Stimulated activated CD4-positive, alpha-beta T cell treated with anti-CD3 and anti-CD28 coated beads, Interleukin-1b, Interleukin-23, amount 100 ng/mL, for 1 hour (primary cell): ENCODE results near the gene SOCS2.

Experiments used
- DNase-seq, 2 donors: peaks; one replicate each; pipeline ENCODE4 v3.0.0-alpha.2; 2020; ENCODE audit warnings: low read depth in 2 of 2

Gene SOCS2

GRCh38 chr12:93567174-93567573 lies 5.3 kb upstream of the SOCS2 start:
- no peak for DNase-seq

- no peak for DNase-seq
Observed at GRCh38 chr12:93568091-93568490, 4.4 kb upstream of the SOCS2 start.

GRCh38 chr12:93569301-93569655 lies 3.2 kb upstream of the SOCS2 start:
- DNase-seq, result no peak

- peak; percentile 36 to 57 for DNase-seq
Observed at GRCh38 chr12:93569656-93570551, 2.6 kb upstream of the SOCS2 start.

- peak; percentile 56 to 80 for DNase-seq
Observed at GRCh38 chr12:93570552-93571364, 1.7 kb upstream of the SOCS2 start.

GRCh38 chr12:93571365-93571924 lies 1.0 kb upstream of the SOCS2 start:
- DNase-seq, result peak in 1 of 2 donors; percentile 38

GRCh38 chr12:93572712-93573551 lies 457 bp downstream of the SOCS2 start:
- no peak for DNase-seq

- DNase-seq, result no peak
Observed at GRCh38 chr12:93573552-93574223, 1.2 kb downstream of the SOCS2 start.

GRCh38 chr12:93577222-93577621 lies 4.7 kb downstream of the SOCS2 start:
- DNase-seq, result no peak

GRCh38 chr12:93578221-93578620 lies 5.7 kb downstream of the SOCS2 start:
- DNase-seq, result no peak

GRCh38 chr12:93580682-93581081 lies 8.2 kb downstream of the SOCS2 start:
- DNase-seq, result no peak

GRCh38 chr12:93581370-93581769 lies 8.9 kb downstream of the SOCS2 start:
- DNase-seq, result no peak

GRCh38 chr12:93582351-93582750 lies 9.9 kb downstream of the SOCS2 start:
- no peak for DNase-seq

- no peak for DNase-seq
Observed at GRCh38 chr12:93583627-93584392, 11.3 kb downstream of the SOCS2 start.

GRCh38 chr12:93585247-93585646 lies 12.8 kb downstream of the SOCS2 start:
- DNase-seq, result no peak

- no peak for DNase-seq
Observed at GRCh38 chr12:93587611-93588010, 15.1 kb downstream of the SOCS2 start.

- DNase-seq, result no peak
Observed at GRCh38 chr12:93589081-93589480, 16.6 kb downstream of the SOCS2 start.

- no peak for DNase-seq
Observed at GRCh38 chr12:93591137-93591868, 18.8 kb downstream of the SOCS2 start.

GRCh38 chr12:93592641-93593406 lies 20.3 kb downstream of the SOCS2 start:
- DNase-seq, result no peak
